GM20000 (cell line): Measurements from ENCODE around the gene TBC1D19.

Experiments used
- DNase-seq: peaks from one replicate; pipeline ENCODE4 v3.0.0; 2012; ENCODE audit warnings: low spot score
- TF ChIP-seq, protein P1 (sequence below): IDR thresholded peaks from 2 replicates; pipeline ENCODE4 v1.5.1; 2012; ENCODE audit warnings: mild to moderate bottlenecking, control low read depth; ENCODE audit errors: extremely low read depth, missing control alignments

The TBC1D19 gene

DNA sequence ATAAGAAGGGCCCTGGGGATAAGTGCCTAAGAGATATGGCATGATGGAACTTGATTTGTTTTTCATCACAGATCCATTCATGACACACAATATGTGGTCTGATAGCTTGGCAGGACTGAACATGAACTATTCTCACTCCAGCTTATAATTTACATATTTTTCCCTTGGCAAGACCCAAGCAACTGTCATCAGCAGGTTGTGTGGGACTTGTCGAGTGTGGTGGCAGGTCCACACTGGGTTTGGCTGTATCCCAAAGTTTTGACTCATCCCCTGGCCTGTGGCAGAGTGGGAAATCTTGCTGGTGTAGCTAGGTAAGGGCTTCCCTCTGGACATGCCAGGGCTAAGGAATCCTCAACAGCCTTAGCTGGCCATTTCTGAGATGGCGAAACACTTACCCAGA lies 195.8 kb downstream of the TBC1D19 start:
- TF ChIP-seq, protein P1, sequence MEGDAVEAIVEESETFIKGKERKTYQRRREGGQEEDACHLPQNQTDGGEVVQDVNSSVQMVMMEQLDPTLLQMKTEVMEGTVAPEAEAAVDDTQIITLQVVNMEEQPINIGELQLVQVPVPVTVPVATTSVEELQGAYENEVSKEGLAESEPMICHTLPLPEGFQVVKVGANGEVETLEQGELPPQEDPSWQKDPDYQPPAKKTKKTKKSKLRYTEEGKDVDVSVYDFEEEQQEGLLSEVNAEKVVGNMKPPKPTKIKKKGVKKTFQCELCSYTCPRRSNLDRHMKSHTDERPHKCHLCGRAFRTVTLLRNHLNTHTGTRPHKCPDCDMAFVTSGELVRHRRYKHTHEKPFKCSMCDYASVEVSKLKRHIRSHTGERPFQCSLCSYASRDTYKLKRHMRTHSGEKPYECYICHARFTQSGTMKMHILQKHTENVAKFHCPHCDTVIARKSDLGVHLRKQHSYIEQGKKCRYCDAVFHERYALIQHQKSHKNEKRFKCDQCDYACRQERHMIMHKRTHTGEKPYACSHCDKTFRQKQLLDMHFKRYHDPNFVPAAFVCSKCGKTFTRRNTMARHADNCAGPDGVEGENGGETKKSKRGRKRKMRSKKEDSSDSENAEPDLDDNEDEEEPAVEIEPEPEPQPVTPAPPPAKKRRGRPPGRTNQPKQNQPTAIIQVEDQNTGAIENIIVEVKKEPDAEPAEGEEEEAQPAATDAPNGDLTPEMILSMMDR: no peak
- DNase-seq: no peak

DNA sequence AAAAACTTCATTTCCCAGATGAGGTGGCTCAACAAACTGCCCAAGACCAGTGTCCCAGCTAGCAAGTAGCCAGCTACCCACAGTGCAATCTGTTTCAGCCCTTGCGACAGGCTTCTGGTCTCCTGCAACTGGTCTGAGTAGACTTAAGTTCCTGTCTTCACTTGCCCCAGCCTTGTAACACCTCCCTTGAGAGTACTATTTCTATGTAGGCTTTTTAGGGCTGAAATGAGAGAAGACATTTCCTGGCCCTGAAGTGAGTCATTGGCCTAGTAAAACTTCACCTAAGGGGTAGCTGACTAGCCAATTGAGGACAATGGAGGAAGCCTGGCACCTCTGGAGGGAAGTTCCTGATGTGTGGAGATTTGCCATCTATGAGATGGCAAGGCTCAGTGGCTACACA lies 196.7 kb downstream of the TBC1D19 start:
- DNase-seq: no peak
- TF ChIP-seq, protein P1: no peak

DNA sequence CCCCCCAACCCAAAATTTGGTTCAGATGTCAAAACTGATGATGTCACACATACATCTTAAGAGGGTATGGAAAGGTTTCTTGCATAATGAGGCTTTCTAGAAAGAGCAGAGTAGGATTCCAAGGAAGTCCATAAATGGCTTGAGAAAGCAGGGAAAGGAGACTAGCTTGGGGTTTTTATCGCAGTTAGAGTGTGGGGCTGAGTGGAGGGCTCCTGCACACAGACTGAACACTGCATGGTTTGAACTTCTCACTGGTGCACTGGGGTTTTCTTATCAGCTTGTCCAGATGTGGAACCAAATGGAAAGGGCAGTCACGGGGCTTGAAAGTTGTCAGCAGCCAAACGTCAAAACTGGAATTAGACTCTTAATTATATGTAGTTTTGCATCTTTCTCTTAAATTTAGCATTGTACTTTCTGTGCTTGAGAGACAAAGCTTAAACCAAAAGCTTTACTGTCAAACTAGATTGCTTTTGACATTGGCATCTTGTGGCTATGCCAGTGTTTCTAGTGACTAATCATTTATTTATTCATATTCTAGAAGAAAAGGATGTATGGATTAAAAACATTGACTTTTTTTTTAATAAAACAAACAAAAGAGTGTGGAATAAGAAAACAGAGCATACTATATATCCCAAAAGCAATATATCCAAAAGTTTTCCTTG lies 198.4 kb downstream of the TBC1D19 start:
- no peak for DNase-seq
- TF ChIP-seq, protein P1: no peak

DNA sequence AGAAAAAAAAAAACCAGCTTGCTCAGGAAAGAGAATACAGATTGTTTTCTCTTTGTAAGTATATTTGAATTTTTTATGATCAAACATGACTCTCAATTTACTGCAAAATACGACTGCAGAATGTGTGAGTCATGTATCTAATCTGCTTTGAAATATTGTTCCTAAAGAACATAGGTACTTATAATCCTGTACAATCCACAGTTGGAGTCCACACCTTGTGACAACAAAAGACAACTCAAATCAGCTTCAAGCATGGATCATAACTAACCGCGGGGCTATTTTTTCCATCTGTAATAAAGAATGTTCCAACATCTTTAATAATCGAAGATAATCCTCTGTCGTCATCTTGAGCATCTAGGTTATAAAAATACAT lies 198.9 kb downstream of the TBC1D19 start:
- TF ChIP-seq, protein P1: no peak
- DNase-seq: no peak

DNA sequence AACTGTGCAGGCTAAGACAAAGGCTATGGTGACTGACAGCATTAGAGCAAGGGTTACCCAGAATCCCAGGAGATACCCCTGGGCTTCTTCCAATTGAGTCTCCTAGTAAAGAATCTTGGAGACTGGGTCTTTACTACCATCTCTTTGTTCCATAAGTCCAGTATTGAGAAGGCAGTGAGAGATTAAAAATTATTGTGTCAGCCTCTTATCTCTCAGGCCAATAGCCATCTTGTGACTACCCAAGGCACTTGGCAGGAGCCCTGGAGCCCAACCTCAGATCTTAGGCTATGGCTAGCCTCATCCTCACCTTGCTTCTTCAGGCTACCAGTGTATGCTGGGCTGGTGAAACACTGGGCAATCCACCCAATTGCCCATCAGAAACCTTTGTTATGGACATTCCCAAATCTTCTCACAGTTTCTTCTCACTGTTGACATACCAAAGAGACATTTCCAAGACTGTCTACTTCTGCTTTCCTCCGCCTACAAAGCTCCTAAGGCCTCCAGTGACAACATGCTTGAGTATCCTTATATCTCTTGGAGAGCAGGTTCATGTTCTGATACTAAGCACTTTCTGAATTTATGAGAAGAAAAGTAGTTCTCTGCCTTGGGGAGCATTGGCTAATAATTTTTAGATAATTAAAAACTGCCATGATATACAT lies 200.5 kb downstream of the TBC1D19 start:
- no peak for DNase-seq
- TF ChIP-seq, protein P1: no peak

DNA sequence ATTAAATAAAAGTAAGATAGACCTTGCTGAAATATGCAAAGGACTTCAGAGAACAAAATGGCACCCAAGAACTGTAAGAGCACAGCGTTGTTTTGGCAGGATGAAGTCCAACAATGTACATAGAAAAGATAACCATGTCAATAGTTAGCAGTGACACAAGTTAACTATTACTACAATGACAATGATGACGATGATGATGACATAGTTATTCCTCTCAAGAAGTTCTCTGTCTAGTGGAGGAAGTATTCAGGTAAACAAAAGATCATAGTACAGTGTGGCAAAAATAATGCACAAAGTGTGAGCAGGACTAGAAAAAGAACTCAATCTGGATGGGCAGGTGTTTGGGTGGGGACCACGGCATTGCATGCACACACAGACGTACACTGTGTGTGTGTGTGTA lies 201.4 kb downstream of the TBC1D19 start:
- DNase-seq: no peak
- TF ChIP-seq, protein P1: no peak

DNA sequence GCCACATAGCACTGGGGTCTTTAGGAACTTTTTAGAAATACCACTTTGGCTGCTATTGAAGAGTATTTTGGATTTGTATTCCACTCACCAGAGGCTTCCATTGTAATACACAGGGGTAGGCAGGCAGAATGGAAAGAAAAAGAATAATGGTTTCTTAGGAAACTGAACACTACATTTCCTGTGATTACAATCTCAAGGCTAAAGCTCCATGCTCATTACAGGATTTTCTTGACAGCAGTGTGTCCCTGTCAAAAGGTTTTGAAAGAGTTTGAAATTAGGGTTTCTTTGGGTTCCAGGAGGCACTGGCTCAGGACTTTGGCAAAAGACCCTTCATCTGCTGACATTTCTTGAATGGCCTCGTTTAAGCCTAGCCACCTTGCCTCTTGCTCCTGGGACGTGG lies 201.9 kb downstream of the TBC1D19 start:
- TF ChIP-seq, protein P1: no peak
- no peak for DNase-seq
